Stimulated activated CD8-positive, alpha-beta memory T cell treated with anti-CD3 and anti-CD28 coated beads, Interleukin-12 subunit alpha, Interleukin-12 subunit beta, amount 100 ng/mL, for 1 hour (primary cell): ENCODE data around the gene GREM2.

Source experiments
- DNase-seq: peaks from one replicate; pipeline ENCODE4 v3.0.0-alpha.2; 2020; ENCODE audit warnings: low read depth

Gene GREM2

GRCh38 chr1:240611619-240612480 lies at the start of gene GREM2:
Gene GREM2 (minus strand): TSS chr1:240612155. CDS start chr1:240493475, 118,680 bp downstream.
- no peak for DNase-seq

GRCh38 chr1:240658312-240658960 lies 46.5 kb upstream of the GREM2 start:
- DNase-seq: no peak

- no peak for DNase-seq
Observed at GRCh38 chr1:240656531-240656930, 44.6 kb upstream of the GREM2 start.

GRCh38 chr1:240652961-240653409 lies 41.0 kb upstream of the GREM2 start:
- DNase-seq: no peak

- DNase-seq: no peak
Observed at GRCh38 chr1:240652549-240652948, 40.6 kb upstream of the GREM2 start.

GRCh38 chr1:240650877-240651276 lies 38.9 kb upstream of the GREM2 start:
- DNase-seq: no peak

GRCh38 chr1:240649733-240650721 lies 38.1 kb upstream of the GREM2 start:
- DNase-seq: no peak

GRCh38 chr1:240646571-240647240 lies 34.8 kb upstream of the GREM2 start:
- DNase-seq: no peak

- no peak for DNase-seq
Observed at GRCh38 chr1:240644732-240645131, 32.8 kb upstream of the GREM2 start.

GRCh38 chr1:240635466-240636256 lies 23.7 kb upstream of the GREM2 start:
- DNase-seq: no peak

- DNase-seq: no peak
Observed at GRCh38 chr1:240630409-240630808, 18.5 kb upstream of the GREM2 start.

- no peak for DNase-seq
Observed at GRCh38 chr1:240621249-240621648, 9.3 kb upstream of the GREM2 start.

- DNase-seq: no peak
Observed at GRCh38 chr1:240619906-240620621, 8.1 kb upstream of the GREM2 start.

GRCh38 chr1:240619357-240619756 lies 7.4 kb upstream of the GREM2 start:
- no peak for DNase-seq

- no peak for DNase-seq
Observed at GRCh38 chr1:240618946-240619345, 7.0 kb upstream of the GREM2 start.

GRCh38 chr1:240616018-240616417 lies 4.1 kb upstream of the GREM2 start:
- no peak for DNase-seq

- no peak for DNase-seq
Observed at GRCh38 chr1:240613356-240614142, 1.6 kb upstream of the GREM2 start.

GRCh38 chr1:240612811-240613210 lies 856 bp upstream of the GREM2 start:
- no peak for DNase-seq

- no peak for DNase-seq
Observed at GRCh38 chr1:240611228-240611618, 732 bp downstream of the GREM2 start.
